Mucosa of rectum (tissue), 2 donors: ENCODE results near the gene CCDC15.

Source experiments
- H3K27ac ChIP-seq, 2 donors: one replicate each; pipeline ENCODE4 v1.7.0; 2013; ENCODE audit warnings: inconsistent platforms in 2 of 2, low read depth in 2 of 2, low read length in 2 of 2
- H3K27me3 ChIP-seq, 2 donors: one replicate each; pipeline ENCODE4 v1.7.0; 2013; ENCODE audit warnings: low read length in 2 of 2; ENCODE audit not compliant: control insufficient read depth in 2 of 2, insufficient read depth in 2 of 2
- H3K36me3 ChIP-seq, 2 donors: one replicate each; pipeline ENCODE4 v1.7.0; 2013; ENCODE audit warnings: low read length in 2 of 2; ENCODE audit not compliant: control insufficient read depth in 2 of 2, insufficient read depth in 2 of 2
- H3K4me1 ChIP-seq, 2 donors: one replicate each; pipeline ENCODE4 v1.7.0; 2013; ENCODE audit warnings: low read length in 2 of 2, mild to moderate bottlenecking in 1 of 2; ENCODE audit not compliant: control insufficient read depth in 2 of 2, insufficient read depth in 2 of 2
- H3K4me3 ChIP-seq, 2 donors: one replicate each; pipeline ENCODE4 v1.7.0; 2013; ENCODE audit warnings: low read length in 2 of 2
- H3K9ac ChIP-seq, 2 donors: one replicate each; pipeline ENCODE4 v1.7.0; 2013; ENCODE audit warnings: low read length in 2 of 2, low read depth in 1 of 2, mild to moderate bottlenecking in 1 of 2
- H3K9me3 ChIP-seq, 2 donors: one replicate each; pipeline ENCODE4 v1.7.0; 2013; ENCODE audit warnings: low read length in 2 of 2; ENCODE audit not compliant: control insufficient read depth in 2 of 2
- donor health status: healthy.
- donor health status: Normal muscosa, but diverticular disease.

The CCDC15 gene

DNA sequence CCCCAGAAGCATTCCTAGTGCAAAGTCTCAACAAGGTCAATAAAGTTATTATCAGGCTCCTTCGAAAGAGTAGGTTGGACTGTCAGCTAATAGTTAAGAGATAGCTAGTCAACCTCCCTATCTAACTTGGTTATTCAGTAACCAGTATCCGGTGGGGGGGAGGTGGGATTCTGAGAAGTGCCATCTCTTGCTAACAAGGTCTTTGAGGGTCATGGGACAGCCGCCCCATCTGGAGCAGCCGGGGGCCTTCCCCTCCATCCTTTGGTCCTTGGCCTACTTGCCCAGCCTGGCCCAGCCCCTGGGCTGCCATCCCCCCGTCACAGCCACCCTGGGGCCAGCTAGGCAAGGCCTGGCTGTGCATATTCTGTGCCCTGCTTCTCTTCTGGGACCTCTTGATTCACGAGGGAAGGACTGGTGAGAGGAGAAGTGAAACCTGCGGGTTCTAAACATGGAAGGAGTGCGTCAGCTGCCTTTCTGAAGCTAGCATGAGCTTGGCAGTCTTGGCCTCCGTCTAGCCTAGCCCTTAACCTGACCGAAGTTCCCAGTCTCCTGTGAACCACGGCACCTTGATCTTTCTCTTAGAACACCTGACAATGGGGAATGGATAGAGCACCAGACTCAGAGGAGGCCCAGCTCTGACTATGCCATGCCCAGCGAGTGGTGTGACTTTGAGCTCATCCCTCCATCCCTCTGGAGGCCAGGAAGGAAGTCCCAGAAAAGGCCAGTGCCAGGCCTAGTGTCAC is 118.4 kb downstream of the CCDC15 start:
- H3K4me3 ChIP-seq = no peak overlapping the region
- H3K9ac ChIP-seq = no peak overlapping the region
- H3K9me3 ChIP-seq = no peaks in the 10 kb centered on the region
- no peaks in the 10 kb centered on the region for H3K27me3 ChIP-seq
- no peaks in the 10 kb centered on the region for H3K36me3 ChIP-seq
- peak overlapping the region; percentile 25 to 28 for H3K27ac ChIP-seq
- peaks cover 4 to 5% of the 10 kb centered on the region in 2 donors for H3K4me1 ChIP-seq

DNA sequence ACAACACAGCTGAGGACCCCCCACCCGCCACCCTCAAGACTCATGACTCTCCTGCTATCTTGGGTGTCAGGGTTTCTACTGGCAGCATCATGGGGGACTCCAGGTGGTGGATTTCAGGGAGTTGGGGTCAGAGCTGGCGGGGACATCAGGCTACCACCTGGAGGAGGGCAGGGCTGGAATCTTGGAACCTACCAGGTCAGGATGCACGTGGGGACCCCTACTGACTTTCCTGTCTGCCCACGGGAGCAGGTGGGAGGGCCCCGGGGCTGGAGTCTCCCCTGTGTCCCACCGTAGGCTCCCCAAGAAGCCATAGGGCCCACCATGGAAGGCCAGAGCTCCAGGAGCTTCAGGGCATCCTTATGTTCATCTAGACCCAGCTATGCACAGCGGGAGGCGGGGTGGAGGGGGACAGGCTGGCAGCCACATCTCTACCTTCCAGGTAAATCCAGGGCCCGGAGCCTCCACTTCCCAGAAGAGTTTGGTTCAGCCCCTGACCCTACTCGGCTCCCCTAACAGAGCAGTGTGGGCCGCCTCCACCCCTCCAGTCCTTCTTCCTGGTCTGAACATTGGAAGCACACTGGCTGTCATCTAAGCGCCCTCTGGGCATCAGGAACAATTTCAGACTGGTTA is 119.1 kb downstream of the CCDC15 start:
- H3K4me1 ChIP-seq = peaks cover 4 to 5% of the 10 kb centered on the region in 2 donors
- no peak overlapping the region for H3K4me3 ChIP-seq
- H3K27me3 ChIP-seq = no peaks in the 10 kb centered on the region
- H3K36me3 ChIP-seq = no peaks in the 10 kb centered on the region
- H3K27ac ChIP-seq = peak overlapping the region in 1 of 2 donors; percentile 25
- no peaks in the 10 kb centered on the region for H3K9me3 ChIP-seq
- H3K9ac ChIP-seq = no peak overlapping the region

DNA sequence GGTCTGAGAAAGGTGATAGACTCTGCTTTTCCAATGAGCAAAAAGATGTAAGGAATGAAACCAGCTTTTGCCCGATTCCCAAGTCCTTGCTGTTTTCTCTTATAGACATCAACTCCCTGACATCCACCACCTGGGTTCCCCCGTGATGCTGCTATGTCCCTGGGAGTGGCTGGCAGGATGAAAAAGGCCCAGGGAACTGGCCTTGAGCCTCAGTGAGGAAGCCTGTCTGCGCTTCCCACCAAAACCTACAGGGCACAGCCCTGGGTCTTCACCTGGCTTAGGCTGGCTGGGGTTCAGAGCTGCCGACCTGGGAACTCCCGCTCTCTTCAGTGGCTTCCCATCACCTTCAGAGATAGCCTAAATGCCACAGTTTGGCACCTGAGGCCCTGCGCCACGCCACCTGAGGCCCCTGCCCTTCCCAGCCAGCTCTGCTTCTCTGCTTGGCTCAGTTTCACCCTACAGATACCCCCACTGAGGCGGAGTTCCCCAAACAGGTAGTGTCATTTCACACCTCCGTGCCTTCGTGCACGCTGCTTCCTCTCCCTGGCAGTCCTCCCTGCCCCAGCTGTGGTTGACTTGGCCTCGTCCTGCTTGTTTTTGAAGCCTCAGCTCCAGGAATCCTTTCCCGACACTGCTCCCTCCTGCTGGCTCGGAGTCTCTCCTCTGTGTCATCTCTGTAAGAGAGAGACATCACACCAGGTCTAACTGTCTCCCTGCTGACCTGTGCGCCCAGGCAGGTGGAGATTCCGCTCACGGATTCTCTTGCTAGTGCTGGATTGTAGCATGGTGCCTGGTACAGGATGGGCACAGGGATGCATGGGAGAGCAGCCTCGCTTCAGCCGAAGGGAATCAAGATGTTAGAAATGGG is 119.8 kb downstream of the CCDC15 start:
- Histone ChIP-seq H3K27me3 (no peaks in the 10 kb centered on the region), H3K36me3 (no peaks in the 10 kb centered on the region), H3K27ac (no peak overlapping the region), H3K4me1 (peaks cover 4 to 5% of the 10 kb centered on the region in 2 donors), H3K9ac (no peak overlapping the region), H3K9me3 (no peaks in the 10 kb centered on the region), H3K4me3 (no peak overlapping the region)

DNA sequence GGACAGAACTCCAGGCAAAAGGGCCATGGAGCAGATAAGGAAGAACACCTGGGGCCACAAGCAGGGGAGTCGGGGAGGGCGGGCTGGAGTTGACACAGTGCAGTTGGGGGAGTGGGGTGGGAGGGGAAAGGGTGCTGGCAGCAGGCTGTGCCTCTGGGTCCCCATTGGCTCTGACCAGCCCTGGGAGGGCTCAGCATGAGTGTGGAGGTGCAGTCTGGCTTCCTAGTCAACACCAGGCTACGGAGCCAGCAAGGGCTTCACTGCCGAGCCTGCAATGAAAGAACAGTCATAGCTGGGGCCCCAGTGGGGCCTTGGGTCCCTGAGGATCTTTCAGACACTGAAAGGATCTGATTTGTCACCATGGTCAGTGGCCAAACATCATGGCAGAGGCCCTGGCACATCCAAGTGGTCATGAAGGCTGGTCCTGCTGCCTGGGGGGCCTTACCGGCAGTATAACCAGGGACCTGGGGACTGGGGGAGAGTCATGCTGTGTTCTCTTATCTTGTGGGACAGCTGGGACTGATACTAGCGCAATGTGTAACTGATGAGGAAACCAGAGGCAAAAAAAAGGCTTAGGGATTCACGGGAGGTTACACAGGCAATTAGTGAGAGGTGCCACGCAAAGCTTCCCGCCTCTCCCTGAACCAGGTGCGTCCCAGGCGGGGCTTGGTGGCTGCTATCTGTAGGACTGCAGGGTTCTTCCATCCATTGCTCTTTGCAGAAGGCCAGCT is 120.7 kb downstream of the CCDC15 start:
- peaks cover 4 to 5% of the 10 kb centered on the region in 2 donors for H3K4me1 ChIP-seq
- H3K36me3 ChIP-seq = no peaks in the 10 kb centered on the region
- H3K27ac ChIP-seq = no peak overlapping the region
- no peak overlapping the region for H3K9ac ChIP-seq
- H3K9me3 ChIP-seq = no peaks in the 10 kb centered on the region
- H3K27me3 ChIP-seq = no peaks in the 10 kb centered on the region
- no peak overlapping the region for H3K4me3 ChIP-seq

DNA sequence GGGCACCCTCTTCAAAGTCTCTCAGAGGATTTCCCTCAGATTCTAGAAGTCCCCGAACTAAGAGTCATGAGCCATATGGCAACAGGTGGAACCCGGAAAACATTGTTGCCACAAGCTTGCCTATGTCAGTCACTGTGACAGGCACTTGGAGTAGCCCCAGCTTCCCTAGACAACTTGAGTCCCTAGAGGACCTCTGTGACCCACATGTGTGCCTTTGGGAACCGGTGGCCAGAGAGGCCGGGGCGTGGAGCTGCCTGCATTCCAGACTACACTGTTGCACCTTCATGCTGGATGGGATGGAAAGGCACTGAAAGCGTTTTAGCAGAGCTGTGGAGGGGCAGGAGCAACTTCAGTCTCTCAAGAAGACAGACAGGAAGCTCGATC is 121.2 kb downstream of the CCDC15 start:
- Histone ChIP-seq H3K4me1 (peaks cover 2 to 5% of the 10 kb centered on the region in 2 donors), H3K4me3 (no peak overlapping the region), H3K27ac (no peak overlapping the region), H3K9ac (no peak overlapping the region), H3K9me3 (no peaks in the 10 kb centered on the region), H3K36me3 (no peaks in the 10 kb centered on the region), H3K27me3 (no peaks in the 10 kb centered on the region)

DNA sequence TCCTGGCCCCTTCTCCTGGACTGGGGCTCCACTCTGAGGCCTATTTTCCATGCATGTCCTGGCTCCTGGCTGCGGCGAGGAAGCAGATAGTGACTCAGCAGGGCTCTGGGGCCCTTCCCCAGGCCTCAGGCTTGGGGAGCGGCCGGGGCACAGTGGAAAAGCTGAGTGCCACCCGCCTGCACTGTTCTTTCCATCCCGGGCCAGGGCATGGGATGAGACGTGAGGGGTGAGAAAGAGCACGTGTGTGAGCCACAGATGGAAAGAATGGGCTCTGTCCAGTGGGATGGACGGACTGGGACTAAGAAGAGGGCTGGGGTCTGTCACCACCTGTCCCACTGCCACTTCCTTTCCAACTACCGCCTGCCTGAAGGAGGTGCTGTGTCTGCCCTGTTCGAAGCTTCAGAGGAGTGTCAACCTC is 121.9 kb downstream of the CCDC15 start:
- Histone ChIP-seq H3K36me3 (no peaks in the 10 kb centered on the region), H3K27me3 (no peaks in the 10 kb centered on the region), H3K27ac (no peak overlapping the region), H3K4me1 (peaks cover 2 to 5% of the 10 kb centered on the region in 2 donors), H3K9me3 (no peaks in the 10 kb centered on the region), H3K9ac (no peak overlapping the region), H3K4me3 (no peak overlapping the region)

DNA sequence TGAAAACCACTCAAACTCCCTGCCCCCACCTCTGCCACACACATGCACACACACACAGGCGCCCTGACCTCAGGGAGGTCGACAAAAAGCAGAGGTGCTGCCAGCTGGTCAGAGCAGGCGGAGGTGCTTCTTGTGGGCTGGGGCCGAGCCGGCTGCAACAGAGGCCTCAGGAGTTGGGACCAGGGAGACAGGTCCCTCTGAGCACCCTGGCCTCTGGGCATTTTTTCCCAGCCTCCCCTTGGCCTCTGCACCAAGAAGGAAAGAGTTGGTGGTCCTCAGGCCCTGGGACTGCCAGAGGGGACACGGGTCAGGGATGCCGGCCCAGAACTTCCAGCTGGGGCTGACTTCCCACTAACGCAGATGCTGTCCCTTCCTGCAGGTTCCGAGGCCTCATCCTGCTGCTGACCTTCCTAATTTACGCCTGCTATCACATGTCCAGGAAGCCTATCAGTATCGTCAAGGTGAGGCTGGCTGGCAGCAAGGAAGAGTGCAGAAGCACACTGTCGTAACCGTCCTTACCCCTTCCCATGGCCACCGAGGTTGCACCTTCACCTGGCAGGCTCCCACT is 122.5 kb downstream of the CCDC15 start:
- H3K4me3 ChIP-seq = no peak overlapping the region
- no peaks in the 10 kb centered on the region for H3K36me3 ChIP-seq
- no peaks in the 10 kb centered on the region for H3K9me3 ChIP-seq
- H3K27ac ChIP-seq = no peak overlapping the region
- H3K9ac ChIP-seq = no peak overlapping the region
- H3K4me1 ChIP-seq = peaks cover 2 to 5% of the 10 kb centered on the region in 2 donors
- no peaks in the 10 kb centered on the region for H3K27me3 ChIP-seq

DNA sequence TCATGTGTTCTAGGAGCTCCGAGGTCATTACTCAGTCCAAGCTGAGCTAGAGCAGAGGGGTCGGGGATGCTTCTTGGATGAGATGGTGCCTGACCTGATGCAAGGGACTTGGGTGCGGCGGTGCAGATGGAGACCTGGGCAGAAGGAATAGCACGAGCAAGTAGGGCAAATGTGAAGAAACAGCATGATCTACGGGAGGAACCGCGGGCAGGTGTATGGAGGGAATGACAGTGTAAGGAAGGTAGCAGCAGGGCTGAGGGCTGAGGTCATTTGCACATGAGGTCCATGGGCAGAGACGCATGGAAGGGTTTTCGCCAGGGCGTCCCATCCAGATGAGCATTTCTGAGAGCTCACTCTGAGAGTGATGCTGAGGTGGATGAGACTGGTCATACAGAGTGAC is 124.0 kb downstream of the CCDC15 start:
- H3K27me3 ChIP-seq = no peaks in the 10 kb centered on the region

DNA sequence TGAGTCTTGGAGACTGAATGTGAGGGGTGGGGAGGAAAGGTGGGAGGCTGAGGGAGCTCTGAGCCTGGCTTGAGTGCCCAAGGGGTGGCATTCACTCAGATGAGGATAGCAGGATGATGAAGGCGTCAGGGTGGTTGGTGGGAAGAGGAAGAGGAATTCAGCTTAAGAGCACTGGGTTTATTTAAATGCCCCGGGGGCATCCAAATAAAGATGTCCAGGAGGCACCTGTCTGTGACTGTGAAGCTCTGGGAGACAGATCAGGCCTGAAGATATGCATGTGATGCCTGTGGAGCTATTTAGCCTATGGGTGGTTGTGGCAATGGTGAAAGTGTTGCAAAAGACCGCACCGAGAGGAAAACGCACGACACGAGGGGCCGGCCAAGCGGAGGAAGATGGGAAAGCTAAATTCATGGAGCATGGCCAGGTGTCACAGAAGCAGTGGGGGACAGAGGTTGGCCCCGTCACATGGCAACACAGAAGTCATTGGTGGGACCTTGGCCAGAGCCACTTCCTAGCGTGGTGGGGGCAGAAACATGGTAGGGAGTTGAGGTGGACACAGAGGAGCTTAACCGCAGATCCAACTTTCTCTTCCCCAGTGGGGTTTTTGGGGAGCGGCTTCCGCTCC is 124.6 kb downstream of the CCDC15 start:
- H3K36me3 ChIP-seq = no peaks in the 10 kb centered on the region
- no peak overlapping the region for H3K4me3 ChIP-seq
- no peaks in the 10 kb centered on the region for H3K4me1 ChIP-seq
- no peaks in the 10 kb centered on the region for H3K9me3 ChIP-seq
- no peak overlapping the region for H3K9ac ChIP-seq
- H3K27ac ChIP-seq = no peak overlapping the region
- no peaks in the 10 kb centered on the region for H3K27me3 ChIP-seq

More for the DNA sequence above, 124.0 kb downstream of the CCDC15 start:
- Histone ChIP-seq H3K9me3 (no peaks in the 10 kb centered on the region), H3K36me3 (no peaks in the 10 kb centered on the region), H3K27ac (no peak overlapping the region), H3K4me3 (no peak overlapping the region), H3K9ac (no peak overlapping the region), H3K4me1 (no peaks in the 10 kb centered on the region)
